Lung (tissue), 12 donors: ENCODE results near the gene LRRC71. TPM values are rescaled to one million over a fixed set of nuclear protein-coding genes. Genes with fewer than 3 reads are reported as not detected.

Experiments
- ATAC-seq: fragments of 200-7000 bp; cut with Tn5 transposase; one replicate; pipeline ENCODE4 v1.9.1; 2020; ENCODE audit warnings: moderate number of reproducible peaks; ENCODE audit not compliant: insufficient read depth, low FRiP score
- DNase-seq, 3 donors: peaks; one replicate each; pipeline ENCODE4 v3.0.0-alpha.2; 2013 to 2017
- H3K27ac ChIP-seq, 2 donors: one replicate each; pipeline ENCODE4 v1.5.1; 2013; ENCODE audit warnings: mild to moderate bottlenecking in 2 of 2, moderate library complexity in 2 of 2, control low read depth in 1 of 2, inconsistent platforms in 1 of 2, low read depth in 1 of 2, low read length in 1 of 2
- H3K27me3 ChIP-seq, 3 donors: one replicate each; pipeline ENCODE4 v1.5.1; 2013; ENCODE audit warnings: low read length in 2 of 3; ENCODE audit not compliant: control insufficient read depth in 3 of 3, insufficient read depth in 3 of 3
- H3K36me3 ChIP-seq, 4 donors: one replicate each; pipeline ENCODE4 v1.5.1; 2013; ENCODE audit warnings: low read length in 4 of 4, mild to moderate bottlenecking in 1 of 4, moderate library complexity in 1 of 4; ENCODE audit not compliant: control insufficient read depth in 4 of 4, insufficient read depth in 4 of 4
- H3K4me1 ChIP-seq, 5 donors: one replicate each; pipeline ENCODE4 v1.5.1; 2013; ENCODE audit warnings: low read length in 5 of 5, mild to moderate bottlenecking in 2 of 5, moderate library complexity in 1 of 5; ENCODE audit not compliant: control insufficient read depth in 5 of 5, insufficient read depth in 5 of 5
- H3K4me3 ChIP-seq: one replicate; pipeline ENCODE4 v1.5.1; 2013; ENCODE audit warnings: mild to moderate bottlenecking, control low read depth, moderate library complexity
- H3K9ac ChIP-seq, 2 donors: one replicate each; pipeline ENCODE4 v1.5.1; 2013; ENCODE audit warnings: low read length in 2 of 2, control low read depth in 1 of 2; ENCODE audit not compliant: insufficient read depth in 1 of 2
- H3K9me3 ChIP-seq, 4 donors: one replicate each; pipeline ENCODE4 v1.5.1; 2013; ENCODE audit warnings: low read length in 3 of 4, mild to moderate bottlenecking in 1 of 4, moderate library complexity in 1 of 4; ENCODE audit not compliant: control insufficient read depth in 4 of 4, insufficient read depth in 3 of 4
- CTCF ChIP-seq: IDR thresholded peaks from 2 replicates; pipeline ENCODE4 v1.5.1; 2012; ENCODE audit warnings: mild to moderate bottlenecking; ENCODE audit errors: control extremely low read depth, extremely low read depth
- WGBS, 2 donors: extraction: QIAGEN DNeasy Blood & Tissue Kit; methylation state at CpG; one replicate each; pipeline ENCODE4 v1.1.7; 2013; 5-methylcytosine and 5-hydroxymethylcytosine counted together
- polyA plus RNA-seq, 2 donors: library from polyadenylated mRNA; stranded (reverse); fragments of 200-250 nt; gene quantifications; one replicate each; pipeline ENCODE4 v1.2.1, GENCODE V29; 2013
- total RNA-seq, 2 donors: library from RNA; depleted of rRNA in 1 of 2; stranded (reverse); fragments of >200 nt in 1 of 2; gene quantifications; one replicate each; pipeline ENCODE4 v1.2.1, GENCODE V29; 2014 to 2021
- donor health status: control.
- donor health status: control.
- donor health status: Bipolar disorder and iron deficiency.
- donor health status: healthy.
- donor health status: DM: yes; HTN: yes; CAD: no.

LRRC71 gene
- total and polyA plus RNA-seq, 4 donors = 3.4 to 17.2 (median 4.2) TPM

DNA sequence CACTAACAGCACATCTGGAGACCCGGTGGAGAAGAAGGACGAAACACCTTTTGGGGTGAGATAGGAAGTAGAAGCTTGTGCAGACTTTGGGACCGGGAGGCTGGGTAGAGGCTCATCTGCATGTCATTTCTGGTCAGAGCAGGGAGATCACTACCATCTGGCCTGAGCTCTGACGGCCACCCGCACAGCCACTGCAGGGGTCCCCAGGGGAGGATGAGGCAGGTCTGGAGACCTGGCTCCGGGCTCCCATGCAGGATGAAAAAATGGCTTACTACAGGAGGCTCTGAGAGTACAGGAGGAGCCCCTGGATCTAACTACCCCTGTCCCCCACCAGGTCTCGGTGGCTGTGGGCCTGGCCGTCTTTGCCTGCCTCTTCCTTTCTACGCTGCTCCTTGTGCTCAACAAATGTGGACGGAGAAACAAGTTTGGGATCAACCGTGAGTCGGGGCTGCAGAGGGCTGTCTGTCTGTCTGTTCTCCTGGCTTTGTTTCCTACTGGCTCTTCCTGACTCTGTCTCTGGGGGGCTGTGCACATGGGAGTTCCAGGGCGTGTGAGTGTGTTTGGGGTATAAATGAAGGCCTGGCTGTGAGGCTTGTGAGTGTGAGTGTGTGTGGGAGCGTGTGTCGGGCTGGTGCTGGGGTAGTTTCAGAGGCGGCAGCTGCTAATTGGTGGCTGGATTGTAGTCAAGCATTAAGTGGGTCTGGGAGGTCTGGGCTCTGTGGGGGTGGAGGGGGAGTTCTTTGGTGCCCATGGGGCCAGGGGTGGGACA is 45.7 kb upstream of the LRRC71 start:
- no peak for ATAC-seq
- no peak for TF ChIP-seq CTCF

GRCh38 chr1:156875341-156875615 is 45.2 kb upstream of the LRRC71 start:
- Histone ChIP-seq H3K9me3 (no peaks in the 10 kb centered on the region), H3K27me3 (peaks cover 0 to 19% (median 0%) of the 10 kb centered on the region in 3 donors), H3K4me3 (no peak overlapping the region), H3K36me3 (no peaks in the 10 kb centered on the region), H3K9ac (no peak overlapping the region), H3K4me1 (peaks cover 0 to 10% (median 0%) of the 10 kb centered on the region in 5 donors), H3K27ac (no peak overlapping the region)
- WGBS, 2 donors = 80 to 91% methylated on average over 5 of the region's 5 CpGs
- TF ChIP-seq CTCF = no peak
- ATAC-seq = no peak
- DNase-seq = no peak

More for the DNA sequence above, 45.7 kb upstream of the LRRC71 start:
- peaks cover 0 to 10% (median 0%) of the 10 kb centered on the region in 5 donors for H3K4me1 ChIP-seq
- WGBS, 2 donors = 84 to 88% methylated on average over 16 of the region's 16 CpGs
- DNase-seq = no peak
- H3K4me3 ChIP-seq = no peak overlapping the region
- H3K36me3 ChIP-seq = no peaks in the 10 kb centered on the region
- no peak overlapping the region for H3K27ac ChIP-seq
- H3K27me3 ChIP-seq = peaks cover 0 to 19% (median 0%) of the 10 kb centered on the region in 3 donors
- H3K9ac ChIP-seq = no peak overlapping the region
- H3K9me3 ChIP-seq = no peaks in the 10 kb centered on the region

DNA sequence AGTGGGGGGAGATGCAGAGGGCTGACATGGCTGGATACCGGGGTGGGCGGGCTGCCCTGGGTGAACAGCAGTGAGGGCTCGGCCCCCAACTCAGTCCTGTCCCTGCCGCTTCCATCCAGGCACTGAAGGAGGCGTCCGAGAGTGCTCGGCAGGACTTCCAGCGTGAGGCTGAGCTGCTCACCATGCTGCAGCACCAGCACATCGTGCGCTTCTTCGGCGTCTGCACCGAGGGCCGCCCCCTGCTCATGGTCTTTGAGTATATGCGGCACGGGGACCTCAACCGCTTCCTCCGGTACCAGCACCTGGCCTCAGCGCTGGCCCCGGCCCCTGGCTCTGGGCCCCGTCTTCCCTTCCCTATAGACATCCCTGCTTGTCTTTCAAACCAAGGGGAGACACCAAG is 44.2 kb upstream of the LRRC71 start:
- WGBS, 2 donors = 49 to 50% methylated on average over 21 of the region's 21 CpGs
- H3K27ac ChIP-seq = no peak overlapping the region
- DNase-seq = no peak
- no peaks in the 10 kb centered on the region for H3K36me3 ChIP-seq
- peaks cover 0 to 3% (median 0%) of the 10 kb centered on the region in 5 donors for H3K4me1 ChIP-seq
- peaks cover 0 to 19% (median 0%) of the 10 kb centered on the region in 3 donors for H3K27me3 ChIP-seq
- TF ChIP-seq CTCF = no peak
- no peak for ATAC-seq
- no peak overlapping the region for H3K9ac ChIP-seq
- no peaks in the 10 kb centered on the region for H3K9me3 ChIP-seq
- no peak overlapping the region for H3K4me3 ChIP-seq
